ENCODE measurements around the gene NFIB.

- TF ChIP-seq CTCF (optimal IDR thresholded peaks at IDR 0.05 in 1 of 3, IDR thresholded peaks at IDR 0.05 in 1 of 3, conservative IDR thresholded peaks at IDR 0.05 in 1 of 3; ENCODE audit: extremely low read depth in 1 of 3, insufficient read depth in 2 of 3, low read length in 3 of 3) (no peak), EZH2 (IDR thresholded peaks at IDR 0.05; ENCODE audit: low read length) (no peak)
Measured at GRCh38 chr9:14238079-14238478, 75.9 kb downstream of the NFIB start.

Data from keratinocyte (primary cell).